ES-I3 (cell line): Measurements from ENCODE around the gene NARS2.

Experiments
- H3K36me3 ChIP-seq: 2 replicates; pipeline ENCODE4 v1.6.1; 2013; ENCODE audit warnings: mild to moderate bottlenecking, low read length, control low read depth, moderate library complexity; ENCODE audit not compliant: insufficient read depth
- H3K4me1 ChIP-seq: 2 replicates; pipeline ENCODE4 v1.6.1; 2013; ENCODE audit warnings: mild to moderate bottlenecking, control low read depth, low read length; ENCODE audit not compliant: insufficient read depth
- H3K9ac ChIP-seq: 2 replicates; pipeline ENCODE4 v1.6.1; 2013; ENCODE audit warnings: low read depth, mild to moderate bottlenecking, low read length, moderate library complexity
- H3K9me3 ChIP-seq: 2 replicates; pipeline ENCODE4 v1.6.1; 2013; ENCODE audit warnings: mild to moderate bottlenecking, low read length, moderate library complexity; ENCODE audit not compliant: control insufficient read depth, insufficient read depth

The NARS2 gene

DNA sequence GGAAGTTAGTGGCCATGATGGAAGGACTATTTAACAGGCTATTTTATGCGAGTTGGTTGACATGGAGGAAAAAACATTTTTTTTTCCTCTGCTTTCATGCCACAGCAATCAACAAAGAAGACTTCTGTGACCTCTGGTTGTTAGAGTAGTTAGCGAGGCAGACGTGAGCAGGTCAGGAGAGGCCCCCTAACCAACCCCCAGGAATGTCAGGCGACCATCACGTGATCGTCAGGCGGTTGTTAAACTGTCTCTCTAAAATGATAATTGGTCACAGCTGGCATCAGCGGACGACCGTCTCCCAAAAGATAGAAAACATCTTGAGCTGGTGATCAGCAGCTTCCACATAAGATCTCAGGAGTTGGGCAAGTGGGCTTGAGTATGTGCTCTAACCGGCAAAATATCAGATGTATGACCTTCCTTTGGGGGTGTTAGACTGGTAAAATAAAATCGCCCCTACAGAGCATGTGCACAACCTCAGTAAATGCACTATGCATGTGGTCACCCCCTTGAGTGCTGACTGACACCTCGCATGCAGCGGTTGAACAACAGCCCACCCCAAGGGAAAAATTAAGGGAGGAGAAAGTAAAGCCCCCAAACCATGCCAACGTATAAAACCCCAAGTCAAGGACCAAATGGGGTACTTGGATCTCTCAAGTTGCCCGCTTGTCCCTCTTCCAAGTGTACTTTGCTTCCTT lies 20.9 kb upstream of the NARS2 start:
- peaks cover 15% of the 10 kb centered on the region for H3K4me1 ChIP-seq
- H3K36me3 ChIP-seq, result no peaks in the 10 kb centered on the region
- H3K9ac ChIP-seq, result no peak overlapping the region
- H3K9me3 ChIP-seq, result no peaks in the 10 kb centered on the region

DNA sequence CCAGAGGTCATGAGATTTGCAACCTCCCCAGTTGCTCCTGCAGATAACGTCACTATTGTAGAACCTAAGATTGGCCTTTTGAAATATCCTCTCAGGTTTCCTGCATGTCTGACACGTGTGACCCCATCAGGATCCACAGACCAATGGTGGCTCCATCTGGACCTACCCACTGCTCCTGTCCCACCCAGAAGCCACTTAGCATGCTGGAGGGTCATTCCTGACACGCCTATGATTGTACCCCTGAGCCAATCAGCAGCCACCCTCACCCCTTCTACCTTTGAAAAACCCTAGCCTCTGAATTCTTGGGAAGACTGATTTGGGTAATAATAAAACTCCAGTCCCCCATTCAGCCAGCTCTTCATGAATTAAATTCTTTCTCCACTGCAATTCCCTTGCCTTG lies 20.1 kb upstream of the NARS2 start:
- Histone ChIP-seq H3K9ac (no peak overlapping the region), H3K4me1 (peaks cover 15% of the 10 kb centered on the region), H3K36me3 (no peaks in the 10 kb centered on the region), H3K9me3 (no peaks in the 10 kb centered on the region)

DNA sequence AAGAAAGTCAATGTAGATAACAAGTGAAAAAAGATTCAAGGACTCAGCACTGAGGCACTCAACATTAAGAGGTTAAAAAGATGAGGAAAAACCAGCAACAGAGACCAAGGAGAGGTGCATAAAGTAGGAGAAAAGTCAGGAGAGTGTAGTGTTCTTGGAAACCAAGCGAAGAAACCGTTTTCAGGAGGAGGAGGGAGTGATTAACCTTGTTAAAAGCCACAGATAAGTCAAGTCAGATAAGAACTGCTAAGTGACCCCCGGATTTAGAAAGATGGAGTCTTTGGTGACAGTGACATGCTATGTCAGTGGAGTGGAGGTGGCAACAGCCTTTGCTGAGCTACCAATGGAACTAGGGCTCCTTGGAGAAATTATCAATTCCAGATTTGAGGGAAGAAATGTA lies 13.9 kb upstream of the NARS2 start:
- no peak overlapping the region for H3K9ac ChIP-seq
- H3K9me3 ChIP-seq, result peaks cover 5% of the 10 kb centered on the region
- no peaks in the 10 kb centered on the region for H3K36me3 ChIP-seq
- H3K4me1 ChIP-seq, result no peaks in the 10 kb centered on the region

DNA sequence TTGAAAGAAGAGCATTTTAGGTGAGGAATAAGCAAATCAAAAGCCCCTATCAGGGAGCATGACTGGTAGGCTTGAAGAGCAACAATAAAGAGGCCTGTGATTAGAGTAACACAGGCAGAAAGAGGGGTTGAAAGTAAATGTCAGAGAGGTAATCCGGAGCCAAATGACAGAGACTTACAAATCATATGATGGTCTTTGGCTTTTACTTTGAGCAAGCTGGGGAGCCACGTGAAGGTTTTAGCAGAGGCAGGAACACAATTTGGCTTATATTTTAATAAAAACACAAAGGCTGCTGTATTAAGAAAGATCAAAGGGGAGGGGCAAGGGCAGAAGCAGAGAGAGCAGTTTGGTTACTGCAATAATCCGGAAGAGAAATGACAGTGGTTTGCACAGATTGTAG lies 12.8 kb upstream of the NARS2 start:
- Histone ChIP-seq H3K9me3 (peaks cover 5% of the 10 kb centered on the region), H3K36me3 (no peaks in the 10 kb centered on the region), H3K9ac (no peak overlapping the region), H3K4me1 (no peaks in the 10 kb centered on the region)

DNA sequence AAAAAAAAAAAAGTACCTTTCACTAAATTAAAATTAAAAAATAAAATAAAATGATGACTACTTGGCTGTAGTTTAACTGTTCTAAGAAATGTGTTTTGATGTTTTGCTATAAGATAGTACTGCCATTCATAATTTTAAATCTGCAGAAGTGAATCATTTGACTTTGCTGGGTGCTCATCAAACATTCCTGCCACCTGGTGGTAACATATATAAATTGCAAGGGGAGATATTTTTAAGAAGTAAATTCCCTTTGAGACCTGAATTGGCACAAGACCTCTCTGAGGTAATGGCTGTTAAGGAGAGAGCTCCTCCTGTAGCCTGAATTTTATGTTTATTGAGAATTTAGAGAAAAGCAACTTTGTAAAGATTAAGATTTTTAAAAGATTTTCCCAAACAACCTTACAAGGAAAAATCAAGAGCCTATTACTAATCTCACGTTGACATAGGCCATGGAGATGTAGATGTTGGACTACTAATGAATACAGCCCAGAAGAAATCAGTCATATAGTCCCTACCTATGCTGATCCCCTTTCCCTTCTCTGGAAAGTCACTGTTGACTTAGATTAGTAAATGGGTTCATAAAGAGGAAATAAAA lies 11.9 kb upstream of the NARS2 start:
- no peak overlapping the region for H3K9ac ChIP-seq

DNA sequence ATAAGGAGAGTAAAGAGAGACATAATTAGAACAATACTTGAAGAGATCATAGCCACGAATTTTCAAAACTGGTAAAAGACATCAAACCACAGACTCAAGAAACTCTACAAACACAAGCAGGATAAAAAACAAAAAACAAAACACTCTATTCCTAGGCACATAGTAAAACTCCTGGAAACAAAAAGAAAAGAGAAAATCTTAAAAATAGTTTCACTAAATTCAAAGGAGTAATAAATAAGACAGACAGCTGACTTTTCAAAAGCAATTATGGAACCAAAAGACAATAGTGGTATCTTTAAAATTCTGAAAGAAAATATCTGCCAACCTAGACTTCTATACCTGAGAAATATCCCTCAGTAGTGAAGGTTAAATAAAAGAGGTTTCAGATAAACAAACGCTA lies 9.2 kb upstream of the NARS2 start:
- H3K36me3 ChIP-seq, result no peaks in the 10 kb centered on the region
- peaks cover 5% of the 10 kb centered on the region for H3K9me3 ChIP-seq
- no peak overlapping the region for H3K9ac ChIP-seq
- no peaks in the 10 kb centered on the region for H3K4me1 ChIP-seq

More for the DNA sequence above, 11.9 kb upstream of the NARS2 start:
- Histone ChIP-seq H3K36me3 (no peaks in the 10 kb centered on the region), H3K4me1 (no peaks in the 10 kb centered on the region), H3K9me3 (peaks cover 5% of the 10 kb centered on the region)

DNA sequence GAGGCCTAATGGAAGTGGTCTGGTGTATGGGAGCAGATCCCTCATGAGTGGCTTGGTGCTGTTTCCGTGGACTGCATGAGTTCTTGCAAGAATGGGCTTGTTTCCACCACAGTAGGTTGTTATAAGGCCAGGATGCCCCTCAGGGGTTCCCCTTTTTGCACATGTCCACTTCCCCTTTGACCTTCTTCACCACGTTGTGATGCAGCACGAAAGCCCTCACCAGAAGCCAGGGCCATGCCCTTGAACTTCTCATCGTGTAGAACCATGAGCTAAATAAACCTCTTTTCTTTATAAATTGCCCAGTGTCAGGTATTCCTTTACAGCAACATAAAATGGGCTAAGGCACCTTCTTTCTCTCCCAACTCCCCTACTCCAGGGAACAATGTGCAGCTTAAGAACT lies 2.8 kb upstream of the NARS2 start:
- Histone ChIP-seq H3K9me3 (no peaks in the 10 kb centered on the region), H3K9ac (no peak overlapping the region), H3K36me3 (no peaks in the 10 kb centered on the region), H3K4me1 (no peaks in the 10 kb centered on the region)

DNA sequence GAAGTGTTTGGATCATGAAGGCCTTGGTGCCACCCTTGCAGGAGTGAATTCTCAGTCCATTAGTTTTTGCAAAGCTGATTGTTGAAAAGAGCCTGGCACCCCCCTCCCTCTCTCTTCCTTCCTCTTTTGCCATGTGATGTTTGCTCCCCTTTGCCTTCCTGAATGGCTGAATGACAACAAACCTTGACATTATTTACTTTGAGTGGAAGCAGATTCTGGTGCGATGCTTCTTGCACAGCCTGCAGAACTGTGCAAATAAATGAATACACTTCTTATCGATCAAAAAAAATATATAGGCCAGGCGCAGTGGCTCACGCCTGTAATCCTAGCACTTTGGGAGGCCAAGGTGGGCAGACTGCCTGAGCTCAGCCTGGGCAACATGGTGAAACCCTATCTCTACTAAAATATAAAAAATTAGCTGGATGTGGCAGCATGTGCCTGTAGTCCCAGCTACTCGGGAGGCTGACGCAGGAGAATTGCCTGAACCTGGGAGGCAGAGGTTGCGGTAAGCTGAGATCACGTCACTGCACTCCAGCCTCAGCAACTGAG lies 2.0 kb upstream of the NARS2 start:
- H3K36me3 ChIP-seq, result no peaks in the 10 kb centered on the region
- no peaks in the 10 kb centered on the region for H3K4me1 ChIP-seq
- no peaks in the 10 kb centered on the region for H3K9me3 ChIP-seq
- no peak overlapping the region for H3K9ac ChIP-seq

DNA sequence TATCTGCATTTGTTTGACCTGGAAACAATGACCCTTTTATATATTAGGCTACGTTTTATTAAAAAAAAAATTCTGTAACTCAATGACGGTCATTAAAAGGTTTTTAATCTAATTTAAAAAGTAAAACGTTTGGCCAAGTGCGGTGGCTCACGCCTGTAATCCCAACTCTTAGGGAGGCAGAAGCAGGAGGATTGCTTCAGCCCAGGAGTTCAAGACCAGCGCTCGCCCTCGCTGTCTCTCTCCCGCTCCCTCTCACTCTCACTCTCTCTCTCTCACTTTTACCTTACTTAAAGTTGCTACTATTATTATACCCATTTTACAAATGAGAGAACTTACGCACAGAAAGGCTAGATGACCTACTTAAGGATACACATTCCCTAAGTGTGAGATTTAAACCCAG lies 814 bp upstream of the NARS2 start:
- H3K4me1 ChIP-seq, result peaks cover 3% of the 10 kb centered on the region; the same call in 1 of the 2 replicates
- H3K9me3 ChIP-seq, result no peaks in the 10 kb centered on the region
- no peaks in the 10 kb centered on the region for H3K36me3 ChIP-seq
- H3K9ac ChIP-seq, result peak overlapping the region; percentile 95; the same call in 1 of the 2 replicates

DNA sequence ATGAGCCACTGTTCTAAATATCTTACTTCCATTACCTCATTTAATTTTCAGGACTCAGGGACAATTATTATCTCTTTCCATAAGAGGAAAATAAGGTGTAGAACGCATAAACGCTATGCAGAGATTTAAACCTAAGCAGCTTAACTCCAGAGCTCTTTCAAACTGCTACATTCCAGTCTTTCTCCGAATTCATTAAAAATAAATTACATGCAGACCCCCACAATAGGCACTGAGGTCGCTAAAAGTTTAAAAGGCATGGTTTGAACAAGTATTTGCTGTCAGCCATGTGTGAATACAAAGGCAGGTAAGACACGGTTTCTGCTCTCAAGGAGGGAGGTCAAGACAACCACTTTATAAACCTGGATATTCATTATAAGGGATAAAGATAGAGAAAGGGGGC lies 983 bp downstream of the NARS2 start:
- Histone ChIP-seq H3K36me3 (no peaks in the 10 kb centered on the region), H3K9me3 (no peaks in the 10 kb centered on the region), H3K9ac (peak overlapping the region; percentile 95), H3K4me1 (peaks cover 3% of the 10 kb centered on the region; the same call in 1 of the 2 replicates)

DNA sequence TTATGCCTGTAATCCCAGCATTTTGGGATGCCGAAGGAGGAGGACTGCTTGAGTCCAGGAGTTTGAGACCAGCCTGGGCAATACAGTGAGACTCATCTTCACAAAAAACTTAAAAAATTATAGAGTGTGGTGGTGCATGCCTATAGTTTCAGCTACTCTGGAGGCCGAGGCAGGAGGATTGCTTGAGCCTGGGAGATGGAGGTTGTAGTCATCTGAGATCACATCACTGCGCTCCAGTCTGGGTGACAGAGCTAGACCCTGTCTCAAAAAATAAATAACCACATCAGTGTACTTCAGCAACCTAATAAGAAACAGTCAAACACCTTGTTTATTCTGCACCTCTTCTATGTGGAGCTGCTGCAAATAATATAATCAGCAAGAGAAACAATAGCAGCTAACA lies 1.4 kb downstream of the NARS2 start:
- no peaks in the 10 kb centered on the region for H3K36me3 ChIP-seq
- no peaks in the 10 kb centered on the region for H3K9me3 ChIP-seq
- peaks cover 3% of the 10 kb centered on the region; the same call in 1 of the 2 replicates for H3K4me1 ChIP-seq
- peak overlapping the region; percentile 95; the same call in 1 of the 2 replicates for H3K9ac ChIP-seq

DNA sequence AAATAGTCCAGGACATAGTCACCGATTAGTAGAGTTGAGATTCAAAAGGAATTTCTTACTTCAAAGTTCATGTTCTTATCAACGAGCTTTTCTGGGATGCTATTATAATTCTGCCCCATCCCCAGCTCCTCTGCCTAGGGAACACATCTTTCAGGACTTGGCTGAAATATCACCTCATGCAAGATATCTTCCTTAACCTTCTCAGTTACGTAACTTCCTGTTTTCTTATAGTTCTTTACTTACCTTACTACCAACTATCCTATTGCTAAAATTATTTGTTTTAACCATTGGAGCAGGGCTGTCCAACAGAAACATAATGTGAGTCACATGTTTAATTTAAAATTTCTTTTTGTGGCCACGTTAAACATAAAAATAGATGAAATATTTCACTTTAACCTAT lies 2.3 kb downstream of the NARS2 start:
- H3K36me3 ChIP-seq, result 0 out of 2 replicates have a peak, but pooled peaks cover 2% of the 10 kb centered on the region
- no peak overlapping the region for H3K9ac ChIP-seq
- peaks cover 3% of the 10 kb centered on the region; the same call in 1 of the 2 replicates for H3K4me1 ChIP-seq
- H3K9me3 ChIP-seq, result no peaks in the 10 kb centered on the region

DNA sequence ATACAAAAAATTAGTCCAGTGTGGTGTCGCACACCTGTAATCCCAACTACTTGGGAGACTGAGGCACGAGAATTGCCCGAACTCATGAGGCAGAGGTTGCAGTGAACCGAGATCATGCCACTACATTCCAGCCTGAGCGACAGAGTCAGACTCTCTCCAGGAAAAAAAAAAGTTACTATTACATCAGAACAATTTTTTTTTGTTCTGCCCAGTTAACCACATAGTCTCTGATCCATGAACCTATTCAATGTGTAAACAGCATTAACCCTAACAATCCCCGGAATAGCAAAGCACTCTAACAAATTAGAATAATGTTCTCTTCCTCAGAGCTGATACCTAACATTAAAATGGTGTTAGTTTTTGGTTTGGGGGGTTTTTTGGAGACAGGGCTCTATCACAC lies 4.6 kb downstream of the NARS2 start:
- H3K9me3 ChIP-seq, result no peaks in the 10 kb centered on the region
- H3K4me1 ChIP-seq, result peaks cover 3% of the 10 kb centered on the region; the same call in 1 of the 2 replicates
- 0 out of 2 replicates have a peak, but pooled peaks cover 2% of the 10 kb centered on the region for H3K36me3 ChIP-seq
- no peak overlapping the region for H3K9ac ChIP-seq

DNA sequence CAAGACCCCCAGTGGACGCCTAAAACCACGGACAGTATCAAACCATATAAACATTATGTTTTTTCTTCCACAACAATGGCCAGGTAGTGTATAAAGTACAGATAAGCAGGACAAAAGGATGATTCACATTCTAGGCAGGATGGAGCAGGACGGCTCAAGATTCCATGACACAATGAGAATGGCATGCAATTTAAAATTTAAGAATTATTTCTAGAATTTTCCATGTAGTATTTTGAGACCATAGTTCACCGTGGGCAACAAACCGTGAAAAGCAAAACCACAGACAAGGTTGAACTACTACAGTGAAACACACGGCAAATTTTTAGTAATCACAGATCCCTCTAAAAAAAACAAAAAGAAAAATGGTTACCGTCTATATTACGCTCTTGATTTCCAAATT lies 7.5 kb downstream of the NARS2 start:
- Histone ChIP-seq H3K9me3 (no peaks in the 10 kb centered on the region), H3K4me1 (peaks cover 6% of the 10 kb centered on the region; the same call in 1 of the 2 replicates), H3K9ac (no peak overlapping the region), H3K36me3 (0 out of 2 replicates have a peak, but pooled peaks cover 2% of the 10 kb centered on the region)
